ENCODE results near the gene KAZALD1. TPM values are rescaled to one million over a fixed set of nuclear protein-coding genes. Genes with fewer than 3 reads are reported as not detected.

Gene KAZALD1
- total RNA-seq, 1 experiment from 2014 or later = 12.5 TPM

DNA sequence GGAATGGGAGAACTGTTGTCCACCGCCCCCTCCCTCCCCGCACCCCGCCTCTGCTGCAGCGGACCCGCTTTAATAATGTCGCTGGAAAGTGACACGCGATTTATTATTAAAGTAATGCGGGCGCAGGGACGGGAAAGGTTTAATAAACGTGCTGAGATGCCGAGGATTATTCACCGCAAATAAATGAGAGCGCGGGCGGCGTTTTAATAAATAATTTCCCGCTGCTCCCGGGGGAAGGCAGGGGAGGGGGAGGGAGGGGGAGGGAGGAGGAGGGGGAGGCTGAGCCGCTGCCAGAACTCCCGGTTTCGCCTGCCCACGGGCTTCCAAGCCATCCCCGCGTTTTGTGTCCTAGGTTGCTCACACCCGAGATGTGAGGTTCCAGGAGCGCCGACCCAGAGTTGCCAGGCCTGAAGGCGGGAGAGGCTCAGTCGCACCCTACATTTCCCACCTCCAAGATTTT, 5.1 kb downstream of the KAZALD1 start:
- H3K36me3 ChIP-seq (ENCODE audit: insufficient read depth, low read length, poor library complexity, severe bottlenecking) = no peaks in the 10 kb centered on the region
- no peaks in the 10 kb centered on the region for H3K27me3 ChIP-seq (replicated peaks; ENCODE audit: insufficient read depth, low read depth, low read length, poor library complexity)
- BruUV-seq (replicated peaks) = no TSS peak
- peaks cover 48% of the 10 kb centered on the region for H3K4me1 ChIP-seq (ENCODE audit: insufficient read depth, low read length, poor library complexity, severe bottlenecking)
- H3K9me3 ChIP-seq (ENCODE audit: low read depth, low read length, poor library complexity, severe bottlenecking) = no peaks in the 10 kb centered on the region
- CTCF ChIA-PET = interaction anchor here (0.7 to 1.6 kb wide), 5 partner anchors 17 to 74 kb away, joined by 3 to 5 read pairs (median 3); no protein-coding TSS in a partner anchor
- TF ChIP-seq EZH2 (IDR thresholded peaks at IDR 0.05; ENCODE audit: borderline replicate concordance, low read depth, low read length, poor library complexity, severe bottlenecking) = no peak
- TF ChIP-seq, protein P1, sequence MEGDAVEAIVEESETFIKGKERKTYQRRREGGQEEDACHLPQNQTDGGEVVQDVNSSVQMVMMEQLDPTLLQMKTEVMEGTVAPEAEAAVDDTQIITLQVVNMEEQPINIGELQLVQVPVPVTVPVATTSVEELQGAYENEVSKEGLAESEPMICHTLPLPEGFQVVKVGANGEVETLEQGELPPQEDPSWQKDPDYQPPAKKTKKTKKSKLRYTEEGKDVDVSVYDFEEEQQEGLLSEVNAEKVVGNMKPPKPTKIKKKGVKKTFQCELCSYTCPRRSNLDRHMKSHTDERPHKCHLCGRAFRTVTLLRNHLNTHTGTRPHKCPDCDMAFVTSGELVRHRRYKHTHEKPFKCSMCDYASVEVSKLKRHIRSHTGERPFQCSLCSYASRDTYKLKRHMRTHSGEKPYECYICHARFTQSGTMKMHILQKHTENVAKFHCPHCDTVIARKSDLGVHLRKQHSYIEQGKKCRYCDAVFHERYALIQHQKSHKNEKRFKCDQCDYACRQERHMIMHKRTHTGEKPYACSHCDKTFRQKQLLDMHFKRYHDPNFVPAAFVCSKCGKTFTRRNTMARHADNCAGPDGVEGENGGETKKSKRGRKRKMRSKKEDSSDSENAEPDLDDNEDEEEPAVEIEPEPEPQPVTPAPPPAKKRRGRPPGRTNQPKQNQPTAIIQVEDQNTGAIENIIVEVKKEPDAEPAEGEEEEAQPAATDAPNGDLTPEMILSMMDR (conservative IDR thresholded peaks at IDR 0.05; ENCODE audit: low read depth, low read length) = no peak
- intact Hi-C loops (cut with micrococcal nuclease; ENCODE audit: unreplicated experiment) = loop anchor here (2.0 kb wide), 1 partner anchor 20 kb away; no protein-coding TSS in a partner anchor
- POLR2A ChIA-PET (ENCODE audit: low non-redundant PET) = interaction anchor here (0.6 kb wide), 1 partner anchor 279 kb away, joined by 3 read pairs; no protein-coding TSS in a partner anchor
- DNase-seq (ENCODE audit: low spot score) = no peak
- H3K27ac ChIP-seq (ENCODE audit: low read depth, low read length, poor library complexity, severe bottlenecking) = peak overlapping the region; percentile 73
- peak overlapping the region; percentile 58 for H3K4me3 ChIP-seq (ENCODE audit: low read depth, low read length, poor library complexity, severe bottlenecking)

DNA sequence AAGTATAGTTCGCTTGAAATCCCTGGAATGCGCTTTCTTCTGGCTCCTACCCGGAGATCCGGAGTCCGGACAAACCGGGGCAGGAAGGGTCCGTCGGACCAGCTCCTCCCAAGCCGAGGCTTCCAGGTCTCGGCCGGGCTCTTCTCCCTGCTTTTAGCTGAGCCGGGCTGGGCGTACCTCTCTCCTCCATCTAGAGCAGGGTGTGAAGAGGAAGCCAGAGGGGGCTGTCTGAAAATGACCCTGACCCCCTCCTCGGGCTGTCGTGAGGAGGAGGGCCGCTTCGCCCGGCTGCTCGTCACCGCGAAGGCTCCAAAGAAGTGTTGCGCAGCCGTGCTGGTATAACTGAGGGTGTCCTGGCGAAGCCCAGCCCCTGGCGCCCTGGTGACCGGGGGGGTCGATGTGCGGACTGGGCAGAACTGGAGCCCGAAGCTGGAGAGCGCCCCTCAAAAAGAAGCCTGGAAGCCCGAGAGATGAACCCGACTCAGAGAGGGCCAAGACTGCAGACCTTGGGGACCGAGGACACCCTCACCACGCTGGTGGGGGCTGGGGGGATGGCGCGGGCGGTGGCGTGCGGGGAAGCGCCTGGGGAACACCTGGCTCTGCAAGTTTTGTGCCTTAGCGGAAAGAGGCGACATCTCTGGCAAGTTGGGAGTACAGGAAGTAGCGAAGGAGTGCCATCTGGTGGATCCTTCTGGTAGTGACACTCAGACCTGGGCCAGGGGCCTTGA, 5.7 kb downstream of the KAZALD1 start:
- CTCF ChIA-PET = interaction anchor here (0.7 to 1.6 kb wide), 5 partner anchors 17 to 73 kb away, joined by 3 to 5 read pairs (median 3); no protein-coding TSS in a partner anchor

DNA sequence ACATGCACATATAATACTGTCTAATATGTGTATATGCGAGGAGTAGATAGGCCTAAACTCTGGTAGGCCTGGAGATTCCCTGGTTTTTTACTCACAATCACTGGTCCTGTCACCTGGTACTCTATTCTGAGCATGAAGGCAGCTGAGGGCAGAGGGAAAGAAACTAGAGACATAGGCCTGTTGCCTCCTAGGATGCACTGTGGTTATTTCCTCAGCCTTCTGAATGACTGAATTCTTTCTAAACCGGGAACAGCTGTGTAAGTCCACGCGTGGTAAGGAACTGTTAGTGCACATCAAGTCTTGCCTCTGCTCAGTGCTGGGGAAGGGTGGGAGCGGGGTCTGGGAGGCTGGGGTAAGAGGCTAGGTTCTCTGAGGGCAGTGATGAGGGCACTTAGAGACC, 7.7 kb downstream of the KAZALD1 start:
- Histone ChIP-seq H3K27me3 (replicated peaks; ENCODE audit: insufficient read depth, low read depth, low read length, poor library complexity) (no peaks in the 10 kb centered on the region), H3K9me3 (ENCODE audit: low read depth, low read length, poor library complexity, severe bottlenecking) (no peaks in the 10 kb centered on the region), H3K36me3 (ENCODE audit: insufficient read depth, low read length, poor library complexity, severe bottlenecking) (no peaks in the 10 kb centered on the region), H3K4me3 (ENCODE audit: low read depth, low read length, poor library complexity, severe bottlenecking) (no peak overlapping the region), H3K27ac (ENCODE audit: low read depth, low read length, poor library complexity, severe bottlenecking) (no peak overlapping the region), H3K4me1 (ENCODE audit: insufficient read depth, low read length, poor library complexity, severe bottlenecking) (peaks cover 24% of the 10 kb centered on the region)
- ChIA-PET CTCF (interaction anchor here (0.6 to 1.1 kb wide), 3 partner anchors 9 to 20 kb away, joined by 4 to 6 read pairs (median 4); no protein-coding TSS in a partner anchor), POLR2A (ENCODE audit: low non-redundant PET) (no interaction called here)
- no peak for DNase-seq (ENCODE audit: low spot score)
- TF ChIP-seq, protein P1 (conservative IDR thresholded peaks at IDR 0.05; ENCODE audit: low read depth, low read length) = no peak
- no peak for TF ChIP-seq EZH2 (IDR thresholded peaks at IDR 0.05; ENCODE audit: borderline replicate concordance, low read depth, low read length, poor library complexity, severe bottlenecking)
- intact Hi-C loops (cut with micrococcal nuclease; ENCODE audit: unreplicated experiment) = no loop called here
- BruUV-seq (replicated peaks) = no TSS peak

More for the DNA sequence above, 5.7 kb downstream of the KAZALD1 start:
- Histone ChIP-seq H3K36me3 (ENCODE audit: insufficient read depth, low read length, poor library complexity, severe bottlenecking) (no peaks in the 10 kb centered on the region), H3K9me3 (ENCODE audit: low read depth, low read length, poor library complexity, severe bottlenecking) (no peaks in the 10 kb centered on the region), H3K4me3 (ENCODE audit: low read depth, low read length, poor library complexity, severe bottlenecking) (peak overlapping the region; percentile 58), H3K4me1 (ENCODE audit: insufficient read depth, low read length, poor library complexity, severe bottlenecking) (peaks cover 42% of the 10 kb centered on the region), H3K27ac (ENCODE audit: low read depth, low read length, poor library complexity, severe bottlenecking) (peak overlapping the region; percentile 73), H3K27me3 (replicated peaks; ENCODE audit: insufficient read depth, low read depth, low read length, poor library complexity) (no peaks in the 10 kb centered on the region)
- peak; percentile 91 for DNase-seq (ENCODE audit: low spot score)
- BruUV-seq (replicated peaks) = no TSS peak
- TF ChIP-seq, protein P1 (conservative IDR thresholded peaks at IDR 0.05; ENCODE audit: low read depth, low read length) = peak; percentile 81
- TF ChIP-seq EZH2 (IDR thresholded peaks at IDR 0.05; ENCODE audit: borderline replicate concordance, low read depth, low read length, poor library complexity, severe bottlenecking) = no peak
- intact Hi-C loops (cut with micrococcal nuclease; ENCODE audit: unreplicated experiment) = loop anchor here (1.0 to 2.0 kb wide), 2 partner anchors 7 to 21 kb away; no protein-coding TSS in a partner anchor
- POLR2A ChIA-PET (ENCODE audit: low non-redundant PET) = interaction anchor here (0.6 kb wide), 1 partner anchor 278 kb away, joined by 3 read pairs; no protein-coding TSS in a partner anchor

Data from A673 (cell line).